Effector memory CD4-positive, alpha-beta T cell (primary cell): Measurements from ENCODE around the gene HJV.
"Not testable (repeated sequence)": the region's sequence is repeated elsewhere in the genome, so short reads cannot be mapped to it uniquely, and the experiment has no call there.

Source experiments
- DNase-seq, 3 donors: peaks; one replicate each; pipeline ENCODE4 v3.0.0-alpha.2; 2020
- H3K27ac ChIP-seq: 2 replicates; pipeline ENCODE4 v1.7.0; 2013; ENCODE audit warnings: mild to moderate bottlenecking, low read length, moderate library complexity; ENCODE audit not compliant: insufficient read depth, poor library complexity, severe bottlenecking
- H3K27me3 ChIP-seq: replicated peaks from 2 replicates; pipeline ENCODE4 v1.7.0; 2013; ENCODE audit warnings: mild to moderate bottlenecking, low read length; ENCODE audit not compliant: insufficient read depth, control insufficient read depth, poor library complexity, severe bottlenecking
- H3K36me3 ChIP-seq: 2 replicates; pipeline ENCODE4 v1.7.0; 2013; ENCODE audit warnings: mild to moderate bottlenecking, low read length, moderate library complexity; ENCODE audit not compliant: control insufficient read depth, insufficient read depth
- H3K4me1 ChIP-seq: 2 replicates; pipeline ENCODE4 v1.7.0; 2013; ENCODE audit warnings: low read length, mild to moderate bottlenecking; ENCODE audit not compliant: control insufficient read depth, insufficient read depth, poor library complexity, severe bottlenecking
- H3K4me3 ChIP-seq: 2 replicates; pipeline ENCODE4 v1.7.0; 2013; ENCODE audit warnings: low read length, low read depth, mild to moderate bottlenecking; ENCODE audit not compliant: insufficient read depth, poor library complexity, severe bottlenecking
- H3K9me3 ChIP-seq: 2 replicates; pipeline ENCODE4 v1.7.0; 2013; ENCODE audit warnings: mild to moderate bottlenecking, low read length, moderate library complexity; ENCODE audit not compliant: control insufficient read depth

The HJV gene

DNA sequence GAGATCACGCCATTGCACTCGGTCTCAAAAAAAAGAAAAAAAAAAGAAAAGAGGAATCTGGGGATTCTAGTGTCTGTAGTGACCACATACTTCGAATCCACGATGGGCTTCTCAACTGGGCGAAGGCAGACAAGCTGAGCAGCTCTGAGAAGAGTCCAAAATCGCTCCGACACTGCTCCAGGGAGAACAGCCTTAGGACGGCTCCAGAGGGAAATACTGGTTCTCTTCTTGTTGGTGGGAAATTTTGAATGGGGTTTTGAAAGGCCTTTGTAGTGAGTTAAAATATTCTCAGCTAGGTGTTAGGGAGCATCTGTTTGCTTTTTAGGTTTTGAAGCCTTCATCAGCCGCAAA lies 18.3 kb upstream of the HJV start:
- Histone ChIP-seq H3K27me3 (no peaks in the 10 kb centered on the region), H3K9me3 (no peaks in the 10 kb centered on the region), H3K27ac (no peak overlapping the region), H3K36me3 (no peaks in the 10 kb centered on the region), H3K4me1 (no peaks in the 10 kb centered on the region), H3K4me3 (no peak overlapping the region)
- DNase-seq: no peak

DNA sequence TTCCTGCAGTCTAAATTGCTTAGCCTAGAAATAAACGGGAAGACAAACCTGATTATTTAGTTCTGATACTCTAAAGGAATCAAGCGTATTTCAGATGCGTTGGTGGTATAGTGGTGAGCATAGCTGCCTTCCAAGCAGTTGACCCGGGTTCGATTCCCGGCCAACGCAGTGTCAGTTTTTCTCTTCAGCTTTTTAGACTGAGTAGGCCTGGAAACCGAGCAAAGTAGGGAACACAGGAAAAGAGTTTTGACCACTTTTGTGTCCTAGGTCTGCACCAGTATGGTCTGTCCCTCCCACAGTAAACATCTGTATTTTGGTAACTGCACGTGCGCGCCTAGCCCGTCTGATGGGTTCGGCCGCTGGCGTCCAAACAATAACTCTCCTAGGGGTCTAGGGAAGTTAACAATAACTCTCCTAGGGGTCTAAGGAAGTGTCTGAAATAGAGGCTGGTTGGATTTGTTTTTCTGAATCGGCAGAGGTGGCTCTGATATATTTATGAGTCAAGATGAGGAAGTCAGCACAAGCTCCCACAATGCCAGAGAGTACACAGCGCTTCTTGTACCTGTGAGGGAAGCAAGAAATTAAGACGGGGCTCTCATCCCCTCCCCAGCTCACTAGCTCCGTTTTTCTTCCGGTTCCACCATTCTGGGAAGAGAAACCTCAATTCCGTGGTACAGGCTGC lies 15.6 kb upstream of the HJV start:
- peak; percentile 35 to 64 (median 51) for DNase-seq
- peak overlapping the region; percentile 73 for H3K27ac ChIP-seq
- no peaks in the 10 kb centered on the region for H3K4me1 ChIP-seq
- no peaks in the 10 kb centered on the region for H3K27me3 ChIP-seq
- H3K36me3 ChIP-seq: no peaks in the 10 kb centered on the region
- H3K4me3 ChIP-seq: peak overlapping the region; percentile 80
- no peaks in the 10 kb centered on the region for H3K9me3 ChIP-seq

DNA sequence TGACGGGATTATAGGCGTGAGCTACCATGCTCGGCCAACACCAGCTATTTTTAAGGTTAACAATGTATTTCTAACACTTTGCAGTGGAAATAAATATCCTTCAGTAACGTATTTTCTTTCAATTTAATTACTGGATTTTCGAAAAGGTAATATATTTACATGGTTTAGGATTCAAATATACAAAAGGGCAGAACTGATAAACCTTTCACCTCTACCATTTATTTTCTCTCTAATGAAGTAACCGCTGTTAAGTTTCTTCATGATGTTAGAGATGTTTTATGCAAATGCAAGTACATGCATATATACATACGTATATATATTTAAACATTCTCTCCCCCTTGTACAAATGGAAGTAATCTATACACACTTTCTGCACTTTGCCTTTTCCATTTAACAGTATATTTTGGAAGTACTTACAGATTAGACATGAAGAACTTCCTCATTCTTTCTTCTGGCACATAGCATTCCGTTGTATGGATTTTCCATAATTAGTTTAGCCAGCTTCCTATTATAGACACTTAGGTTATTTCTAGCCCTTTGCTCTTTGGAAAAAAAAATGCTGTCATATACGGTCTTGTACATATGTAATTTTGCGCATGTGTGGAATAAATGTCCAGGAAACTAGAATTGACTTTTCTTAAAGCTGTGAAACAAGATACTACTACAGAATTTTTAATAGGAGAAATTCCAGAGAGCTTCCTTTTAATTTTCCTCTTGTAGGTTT lies 14.9 kb upstream of the HJV start:
- peak overlapping the region; percentile 80 for H3K4me3 ChIP-seq
- H3K9me3 ChIP-seq: no peaks in the 10 kb centered on the region
- H3K27me3 ChIP-seq: no peaks in the 10 kb centered on the region
- DNase-seq: no peak
- H3K4me1 ChIP-seq: no peaks in the 10 kb centered on the region
- H3K36me3 ChIP-seq: no peaks in the 10 kb centered on the region
- H3K27ac ChIP-seq: peak overlapping the region; percentile 73

DNA sequence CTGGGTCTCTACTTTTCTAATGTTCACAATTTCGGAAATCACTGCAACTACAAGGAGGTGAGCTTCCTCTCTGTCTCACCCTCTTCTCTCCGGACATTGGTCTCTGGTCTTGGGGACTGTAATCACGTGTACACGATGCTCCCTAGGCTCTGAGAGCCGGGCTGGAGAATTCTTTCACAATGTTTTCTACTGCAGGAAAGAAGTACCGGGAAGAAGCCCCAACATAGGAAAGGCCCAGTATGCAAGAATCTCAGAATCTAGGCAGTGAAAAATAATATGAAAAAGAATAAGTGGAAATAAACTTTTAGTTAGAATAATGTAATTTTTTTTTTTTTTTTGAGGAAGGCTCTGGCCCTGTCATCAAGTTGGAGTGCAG lies 13.5 kb upstream of the HJV start:
- Histone ChIP-seq H3K27ac (no peak overlapping the region), H3K27me3 (no peaks in the 10 kb centered on the region), H3K4me3 (no peak overlapping the region), H3K9me3 (no peaks in the 10 kb centered on the region), H3K4me1 (no peaks in the 10 kb centered on the region), H3K36me3 (no peaks in the 10 kb centered on the region)
- DNase-seq: no peak

DNA sequence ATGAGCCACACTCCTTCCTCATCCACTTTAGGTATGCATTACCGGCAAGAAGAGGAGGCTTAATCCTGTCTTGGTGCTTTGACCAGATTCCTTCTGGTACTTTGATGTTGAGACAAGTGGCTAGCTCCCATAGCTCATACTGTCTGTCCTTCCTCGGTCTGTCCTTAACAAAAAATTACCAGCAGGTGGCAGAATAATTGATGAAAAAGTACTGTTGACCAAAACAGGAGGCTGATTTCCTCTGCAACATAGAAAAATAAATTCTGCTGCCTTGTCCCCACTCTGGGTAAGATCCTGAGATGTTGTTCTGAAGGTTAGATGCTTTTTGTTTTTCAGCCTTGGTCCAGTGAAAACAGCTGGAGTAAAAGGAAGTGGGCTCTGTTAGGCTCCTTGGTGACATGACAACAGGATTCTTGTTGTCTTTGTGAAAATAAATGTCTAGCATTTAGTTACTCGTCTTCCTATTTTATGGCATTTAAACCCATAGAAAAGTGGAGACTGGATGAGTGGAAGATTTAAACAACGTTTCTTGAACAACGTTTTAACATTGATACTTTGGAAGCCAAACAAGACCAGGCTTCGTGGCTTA lies 11.2 kb upstream of the HJV start:
- no peaks in the 10 kb centered on the region for H3K9me3 ChIP-seq
- no peak overlapping the region for H3K4me3 ChIP-seq
- no peak overlapping the region for H3K27ac ChIP-seq
- H3K4me1 ChIP-seq: no peaks in the 10 kb centered on the region
- H3K27me3 ChIP-seq: no peaks in the 10 kb centered on the region
- DNase-seq: no peak
- no peaks in the 10 kb centered on the region for H3K36me3 ChIP-seq

DNA sequence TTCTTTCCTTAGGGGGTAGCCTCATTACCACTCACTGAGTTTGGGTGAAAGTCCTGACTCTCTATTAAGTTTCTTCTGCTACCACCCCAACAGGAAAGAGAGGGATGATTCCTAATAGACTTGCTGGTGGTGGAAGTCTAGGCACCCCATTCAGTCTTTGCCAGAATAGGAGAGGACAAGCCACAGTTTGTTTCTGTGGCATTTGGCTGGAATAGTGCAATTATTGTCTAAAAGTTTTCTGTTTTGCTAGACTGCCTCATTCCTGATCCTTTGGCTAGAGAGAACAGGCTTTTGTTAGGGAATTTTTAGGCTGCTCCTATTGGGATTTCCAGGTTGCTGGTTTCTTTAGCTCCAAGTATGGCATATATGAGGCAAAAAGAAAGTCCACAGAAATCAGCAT lies 9.9 kb upstream of the HJV start:
- Histone ChIP-seq H3K9me3 (no peaks in the 10 kb centered on the region), H3K4me3 (no peak overlapping the region), H3K36me3 (no peaks in the 10 kb centered on the region), H3K27ac (no peak overlapping the region), H3K27me3 (no peaks in the 10 kb centered on the region), H3K4me1 (no peaks in the 10 kb centered on the region)
- no peak for DNase-seq

DNA sequence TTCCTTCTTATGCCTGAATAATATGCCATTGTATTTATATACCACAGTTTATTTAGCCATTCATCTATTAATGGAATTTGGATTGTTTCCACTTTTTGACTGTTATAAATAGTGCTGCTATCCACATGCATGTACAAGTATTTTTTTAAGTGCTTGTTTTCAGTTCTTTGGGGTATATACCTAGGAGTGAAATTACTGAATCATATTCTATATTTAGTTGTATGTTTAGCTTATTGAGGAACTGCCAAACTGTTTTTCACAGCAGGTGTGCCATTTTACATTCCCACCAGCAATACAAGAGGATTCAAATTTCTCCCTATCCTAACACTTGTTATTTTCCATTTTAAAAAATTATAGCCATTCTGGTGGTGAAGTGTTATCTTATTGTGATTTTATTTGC lies 7.6 kb upstream of the HJV start:
- Histone ChIP-seq H3K9me3 (no peaks in the 10 kb centered on the region), H3K27me3 (no peaks in the 10 kb centered on the region), H3K4me3 (no peak overlapping the region), H3K4me1 (no peaks in the 10 kb centered on the region), H3K36me3 (no peaks in the 10 kb centered on the region), H3K27ac (no peak overlapping the region)
- DNase-seq: no peak

DNA sequence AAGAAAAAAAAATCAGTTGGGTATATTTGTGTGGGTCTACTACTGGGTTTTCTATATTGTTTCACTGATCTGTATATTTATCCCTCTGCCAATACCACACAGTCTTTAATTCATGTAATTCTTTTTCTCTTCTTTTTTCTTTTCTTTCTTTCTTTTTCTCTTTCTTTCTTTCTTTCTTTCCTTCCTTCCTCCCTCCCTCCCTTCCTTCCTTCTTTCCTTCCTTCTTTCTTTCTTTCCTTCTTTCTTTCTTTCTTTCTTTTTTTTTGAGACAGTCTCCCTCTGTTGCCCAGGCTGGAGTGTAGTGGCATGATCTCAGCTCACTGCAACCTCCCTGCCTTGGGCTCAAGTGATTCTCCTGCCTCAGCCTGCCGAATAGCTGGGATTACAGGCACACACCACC lies 5.1 kb upstream of the HJV start:
- H3K27me3 ChIP-seq, DNase-seq, H3K4me1 ChIP-seq, H3K36me3 ChIP-seq, H3K9me3 ChIP-seq, H3K27ac ChIP-seq, H3K4me3 ChIP-seq: not testable (repeated sequence)

DNA sequence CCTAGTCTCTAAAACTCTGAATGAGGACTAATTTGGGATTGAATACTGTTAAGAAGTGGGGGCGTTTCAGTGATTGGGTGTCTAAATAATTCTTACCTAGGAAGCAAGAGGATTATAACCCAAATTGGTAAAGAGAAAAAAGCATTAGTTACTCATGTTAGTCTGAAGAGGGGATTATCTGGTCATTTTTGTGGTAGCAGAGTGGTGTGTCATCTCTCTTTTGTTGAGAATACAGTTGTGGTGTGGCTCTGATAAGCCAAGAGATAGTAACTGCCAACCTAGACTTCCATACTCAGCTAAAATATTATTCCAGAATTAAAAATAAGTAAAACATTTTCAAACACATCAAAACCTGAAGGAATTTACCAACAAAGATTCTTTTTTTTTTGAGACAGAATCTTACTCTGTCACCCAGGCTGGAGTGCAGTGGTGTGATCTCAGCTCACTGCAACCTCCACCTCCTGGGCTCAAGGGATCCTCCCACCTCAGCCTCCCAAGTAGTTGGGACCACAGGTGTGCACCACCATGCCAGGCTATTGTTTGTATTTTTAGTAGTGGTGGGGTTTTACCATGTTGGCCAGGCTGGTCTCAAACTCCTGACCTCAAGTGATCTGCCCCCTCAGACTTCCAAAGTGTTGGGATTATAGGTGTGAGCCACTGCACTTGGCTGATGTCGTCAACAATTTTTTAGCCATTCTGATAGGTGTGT lies 4.4 kb upstream of the HJV start:
- not testable (repeated sequence) for H3K4me3 ChIP-seq, H3K4me1 ChIP-seq, H3K9me3 ChIP-seq, H3K27ac ChIP-seq, H3K36me3 ChIP-seq, H3K27me3 ChIP-seq, DNase-seq
